GM10266 (cell line): ENCODE results near the gene ZDHHC9.
A peak's percentile ranks its signal among the peaks of the same experiment; 100 is the strongest.

Experiments
- DNase-seq: peaks from one replicate; pipeline ENCODE4 v3.0.0; 2012; ENCODE audit errors: extremely low spot score
- CTCF ChIP-seq: IDR thresholded peaks from 2 replicates; pipeline ENCODE4 v1.5.1; 2012; ENCODE audit warnings: mild to moderate bottlenecking, low read depth; ENCODE audit not compliant: control insufficient read depth, insufficient read depth; ENCODE audit errors: missing control alignments

The ZDHHC9 gene

DNA sequence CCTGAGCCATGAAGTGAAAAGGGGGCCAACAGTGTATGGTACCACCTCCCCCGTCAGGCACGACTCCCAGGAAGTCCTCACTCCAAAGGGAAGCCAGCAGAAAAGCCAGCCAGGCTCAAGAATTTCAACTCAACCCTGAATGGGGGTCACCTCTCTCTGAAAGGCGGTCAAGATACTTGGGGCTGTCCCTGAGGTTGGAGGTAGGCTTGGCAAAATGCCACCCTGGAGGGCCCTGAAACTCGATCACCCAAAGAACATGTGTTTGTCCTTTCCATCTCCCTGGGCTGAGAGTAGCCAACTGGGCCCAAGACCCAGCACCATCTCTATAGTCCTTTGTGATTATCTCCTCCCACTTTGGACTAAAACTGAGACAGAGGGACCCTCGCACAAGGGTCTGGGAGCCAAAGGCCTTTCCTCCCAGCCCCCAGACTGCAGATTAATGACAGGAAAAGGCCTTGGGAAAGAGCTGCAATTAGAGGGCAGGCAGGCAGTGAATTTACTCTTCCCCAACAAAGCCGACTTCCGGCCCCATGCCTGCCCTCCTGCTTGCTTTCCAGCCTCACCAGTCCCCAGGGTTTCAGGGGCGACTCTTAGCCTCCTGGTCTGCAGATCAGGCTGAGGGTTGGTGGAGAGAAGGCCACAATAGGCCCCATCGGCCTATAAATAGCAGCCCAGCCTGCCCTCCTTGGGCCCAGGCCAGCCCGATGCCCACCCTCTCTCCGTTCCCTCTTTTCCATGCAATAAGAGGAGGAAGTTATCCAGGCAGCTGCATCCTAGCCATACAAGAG is 58.3 kb downstream of the ZDHHC9 start:
- TF ChIP-seq CTCF = no peak
- no peak for DNase-seq

DNA sequence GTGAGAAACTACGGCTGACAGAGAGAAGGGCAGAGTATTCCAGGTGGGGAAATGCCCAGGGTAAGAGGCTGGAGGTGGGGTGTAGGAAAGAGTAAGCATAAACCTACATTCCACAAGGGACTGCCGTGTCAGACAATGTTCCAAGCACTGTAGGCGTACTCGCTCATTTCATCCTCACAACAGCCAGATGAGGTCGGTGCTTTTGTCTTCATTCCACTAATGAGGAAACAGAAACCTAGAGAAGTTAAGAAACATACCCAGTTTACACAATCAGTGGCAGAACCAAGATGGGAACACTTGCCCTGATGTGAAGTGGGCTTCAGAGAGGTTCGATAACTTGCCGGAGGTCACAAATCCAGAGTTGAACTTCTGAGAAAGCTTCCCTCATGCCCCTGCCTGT is 59.3 kb downstream of the ZDHHC9 start:
- TF ChIP-seq CTCF = no peak

GRCh38 chrX:129783291-129783713 is 60.4 kb downstream of the ZDHHC9 start:
- no peak for TF ChIP-seq CTCF
- no peak for DNase-seq

More for the DNA sequence above, 59.3 kb downstream of the ZDHHC9 start:
- no peak for DNase-seq

- TF ChIP-seq CTCF = no peak
- no peak for DNase-seq
Observed at GRCh38 chrX:129782706-129783105, 61.0 kb downstream of the ZDHHC9 start.

DNA sequence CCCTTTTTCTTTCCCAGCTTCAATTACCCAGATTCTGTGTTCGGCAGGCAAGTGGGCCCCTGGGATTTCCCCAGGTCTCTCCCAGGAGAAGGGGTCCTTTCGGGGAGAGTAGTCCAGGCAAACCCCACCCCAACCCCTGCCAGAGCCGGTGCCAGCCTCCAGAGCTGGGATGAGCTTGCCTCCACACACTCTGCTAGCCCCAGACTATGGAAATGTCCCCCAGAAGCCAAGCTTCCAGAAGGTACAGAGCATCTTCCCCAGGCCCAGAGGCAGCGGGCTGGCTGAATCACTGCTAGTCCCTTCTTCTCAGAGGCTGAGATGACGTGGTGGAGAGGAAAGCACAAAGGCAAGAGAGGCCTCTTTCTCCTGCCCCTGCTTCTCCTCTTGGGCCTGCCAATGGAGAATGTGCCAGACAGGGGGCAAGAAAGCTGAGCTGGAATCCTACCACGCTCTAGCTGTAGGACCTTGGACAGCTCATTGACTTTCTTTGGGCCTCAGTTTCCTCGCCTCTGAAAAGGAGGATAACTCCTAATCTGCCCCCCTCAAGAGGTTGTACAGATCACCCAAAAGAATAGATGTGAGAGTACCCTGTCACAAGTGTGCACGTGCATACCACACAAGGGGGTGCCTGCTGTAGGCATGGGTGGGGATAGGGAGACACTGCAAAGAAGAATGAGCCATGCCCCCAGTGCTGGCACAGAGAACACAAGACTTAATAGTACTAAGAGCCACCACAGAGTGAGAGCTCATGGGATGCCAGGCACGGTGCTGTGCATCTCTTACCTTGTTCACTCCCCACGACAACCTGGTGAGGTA is 61.8 kb downstream of the ZDHHC9 start:
- no peak for DNase-seq

DNA sequence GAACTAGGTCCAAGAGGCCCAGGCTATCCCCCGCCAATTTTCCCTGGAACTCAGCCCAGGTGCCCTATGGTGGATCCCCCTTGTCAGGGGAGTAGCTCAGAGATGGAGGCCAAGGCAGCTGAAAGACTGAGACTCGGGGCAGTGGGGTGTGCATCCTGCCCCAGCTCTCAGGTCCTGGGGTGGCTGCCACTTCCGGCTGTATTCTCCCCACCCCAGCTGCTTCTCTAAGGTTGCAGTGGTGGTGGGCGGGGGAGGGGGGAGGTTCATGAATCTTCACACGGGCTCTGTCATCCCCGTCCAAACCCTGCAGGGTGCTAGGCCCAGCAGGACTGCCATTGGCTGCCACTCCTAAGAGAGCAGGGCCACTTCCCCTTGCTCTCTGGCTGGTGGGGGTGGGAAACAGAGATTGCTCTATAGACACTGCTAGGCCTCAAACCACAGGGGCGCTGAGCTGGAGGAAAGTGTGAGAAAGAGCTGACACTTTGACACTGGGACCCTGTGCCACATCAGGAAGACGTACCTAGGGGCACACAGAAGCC is 62.5 kb downstream of the ZDHHC9 start:
- TF ChIP-seq CTCF = no peak
- peak; percentile 60 for DNase-seq

More for the DNA sequence above, 61.8 kb downstream of the ZDHHC9 start:
- no peak for TF ChIP-seq CTCF
